H1 (cell line): ENCODE data around the gene DNAJB8.

Experiments
- BCL11A ChIP-seq, 2 experiments: IDR thresholded peaks; one replicate each; pipeline ENCODE4 v1.6.1; 2011; ENCODE audit warnings: low read depth in 2 of 2, low read length in 2 of 2, mild to moderate bottlenecking in 2 of 2
- CHD2 ChIP-seq: IDR thresholded peaks from 2 replicates; pipeline ENCODE4 v1.6.1; 2012; ENCODE audit warnings: low read length, improper control_type of control experiment
- CTCF ChIP-seq, 3 experiments: IDR thresholded peaks; 1 replicate in 2 of 3; 2 replicates in 1 of 3; pipeline versions ENCODE4 v1.5.1 to v1.6.1; 2011; ENCODE audit warnings: low read length in 3 of 3, mild to moderate bottlenecking in 3 of 3, inconsistent platforms in 2 of 3, low read depth in 1 of 3, moderate library complexity in 1 of 3; ENCODE audit not compliant: insufficient read depth in 1 of 3; ENCODE audit errors: control extremely low read depth in 1 of 3
- EP300 ChIP-seq, 2 experiments: IDR thresholded peaks; 1 replicate in 1 of 2; 2 replicates in 1 of 2; pipeline ENCODE4 v1.6.1; 2011 to 2012; ENCODE audit warnings: low read depth in 2 of 2, low read length in 2 of 2, mild to moderate bottlenecking in 2 of 2, borderline replicate concordance in 1 of 2, inconsistent platforms in 1 of 2, moderate library complexity in 1 of 2
- HDAC6 ChIP-seq: IDR thresholded peaks from one replicate; pipeline ENCODE4 v1.7.1; 2012; ENCODE audit warnings: low read depth, mild to moderate bottlenecking, inconsistent platforms, low read length, moderate library complexity
- POLR2A ChIP-seq, 2 experiments: IDR thresholded peaks; 1 replicate in 1 of 2; 2 replicates in 1 of 2; pipeline ENCODE4 v1.6.1; 2011; ENCODE audit warnings: low read depth in 2 of 2, low read length in 2 of 2, mild to moderate bottlenecking in 2 of 2; ENCODE audit errors: control extremely low read depth in 1 of 2
- POLR2AphosphoS5 ChIP-seq: IDR thresholded peaks from 2 replicates; pipeline ENCODE4 v1.6.1; 2011; ENCODE audit warnings: low read depth, low read length
- RAD21 ChIP-seq, 2 experiments: IDR thresholded peaks in 1 of 2; conservative IDR thresholded peaks in 1 of 2; 2 replicates each; pipeline ENCODE4 v1.6.1; 2011; ENCODE audit warnings: low read depth in 2 of 2, low read length in 2 of 2, improper control_type of control experiment in 1 of 2, inconsistent platforms in 1 of 2, mild to moderate bottlenecking in 1 of 2, moderate library complexity in 1 of 2
- SIN3A ChIP-seq, 2 experiments: IDR thresholded peaks in 1 of 2; conservative IDR thresholded peaks in 1 of 2; 2 replicates each; pipeline ENCODE4 v1.6.1; 2011 to 2012; ENCODE audit warnings: low read length in 2 of 2, improper control_type of control experiment in 1 of 2, low read depth in 1 of 2, mild to moderate bottlenecking in 1 of 2
- SRF ChIP-seq: IDR thresholded peaks from 2 replicates; pipeline ENCODE4 v1.6.1; 2011; ENCODE audit warnings: mild to moderate bottlenecking, low read depth, low read length, moderate library complexity
- TAF1 ChIP-seq: IDR thresholded peaks from 2 replicates; pipeline ENCODE4 v1.6.1; 2011; ENCODE audit warnings: mild to moderate bottlenecking, low read depth, low read length
- USF2 ChIP-seq: IDR thresholded peaks from 2 replicates; pipeline ENCODE4 v1.6.1; 2011; ENCODE audit warnings: low read length, improper control_type of control experiment

- TF ChIP-seq CTCF (IDR thresholded peaks at IDR 0.05; ENCODE audit: control extremely low read depth in 1 of 3, insufficient read depth in 1 of 3, low read depth in 1 of 3, low read length in 3 of 3) (no peak), POLR2A (IDR thresholded peaks at IDR 0.05; ENCODE audit: control extremely low read depth in 1 of 2, low read depth in 2 of 2, low read length in 2 of 2) (no peak), TAF1 (no peak), EP300 (IDR thresholded peaks at IDR 0.05; ENCODE audit: borderline replicate concordance in 1 of 2, low read depth in 2 of 2, low read length in 2 of 2) (no peak), CHD2 (no peak), RAD21 (IDR thresholded peaks at IDR 0.05 in 1 of 2, conservative IDR thresholded peaks at IDR 0.05 in 1 of 2; ENCODE audit: low read depth in 2 of 2, low read length in 2 of 2) (no peak), USF2 (no peak), POLR2AphosphoS5 (no peak), SIN3A (conservative IDR thresholded peaks at IDR 0.05 in 1 of 2, IDR thresholded peaks at IDR 0.05 in 1 of 2; ENCODE audit: low read depth in 1 of 2, low read length in 2 of 2) (no peak), HDAC6 (no peak), SRF (no peak), BCL11A (IDR thresholded peaks at IDR 0.05; ENCODE audit: low read depth in 2 of 2, low read length in 2 of 2) (no peak)
Measured at GRCh38 chr3:128468285-128468790, 1.6 kb upstream of the DNAJB8 start.
